Retinal pigment epithelial cell (primary cell): ENCODE results near the gene RGS10.

Experiments used
- DNase-seq: peaks from one replicate; pipeline ENCODE4 v3.0.0-alpha.2; 2010; ENCODE audit warnings: low read depth
- H3K4me3 ChIP-seq: 2 replicates; pipeline ENCODE4 v1.5.1; 2011; ENCODE audit warnings: mild to moderate bottlenecking, low read length, control low read depth, moderate library complexity
- CTCF ChIP-seq: conservative IDR thresholded peaks from 2 replicates; pipeline ENCODE4 v1.5.1; 2011; ENCODE audit warnings: low read depth, low read length, control low read depth, inconsistent platforms

Gene RGS10

GRCh38 chr10:119505131-119505551 lies 37.4 kb downstream of the RGS10 start:
- no peak for TF ChIP-seq CTCF
- no peak overlapping the region for H3K4me3 ChIP-seq
- no peak for DNase-seq

- no peak overlapping the region for H3K4me3 ChIP-seq
- no peak for TF ChIP-seq CTCF
- DNase-seq = no peak
Observed at GRCh38 chr10:119504651-119505050, 37.9 kb downstream of the RGS10 start.

- TF ChIP-seq CTCF = no peak
- no peak overlapping the region for H3K4me3 ChIP-seq
- no peak for DNase-seq
Observed at GRCh38 chr10:119503821-119504220, 38.7 kb downstream of the RGS10 start.

- DNase-seq = no peak
- no peak for TF ChIP-seq CTCF
- H3K4me3 ChIP-seq = no peak overlapping the region
Observed at GRCh38 chr10:119502618-119503155, 39.8 kb downstream of the RGS10 start.

- no peak for DNase-seq
- no peak for TF ChIP-seq CTCF
- no peak overlapping the region for H3K4me3 ChIP-seq
Observed at GRCh38 chr10:119502209-119502608, 40.3 kb downstream of the RGS10 start.

GRCh38 chr10:119501690-119502089 lies 40.8 kb downstream of the RGS10 start:
- no peak for TF ChIP-seq CTCF
- H3K4me3 ChIP-seq = no peak overlapping the region
- no peak for DNase-seq

GRCh38 chr10:119500821-119501220 lies 41.7 kb downstream of the RGS10 start:
- TF ChIP-seq CTCF = no peak
- H3K4me3 ChIP-seq = no peak overlapping the region
- no peak for DNase-seq
